Measurements from ENCODE around the gene IBA57.

The IBA57 gene

GRCh38 chr1:228177183-228177475 lies 11.5 kb downstream of the IBA57 start:
- no peak for DNase-seq (ENCODE audit: low spot score)
- TF ChIP-seq CTCF (IDR thresholded peaks at IDR 0.05; ENCODE audit: borderline replicate concordance, control extremely low read depth, extremely low read depth, insufficient read depth, missing control alignments): no peak
- in situ Hi-C loops (cut with MboI; ENCODE audit: low sequenced_read_pairs, unreplicated experiment): no loop called here

GRCh38 chr1:228177721-228178710 lies 12.4 kb downstream of the IBA57 start:
- no peak for TF ChIP-seq CTCF (IDR thresholded peaks at IDR 0.05; ENCODE audit: borderline replicate concordance, control extremely low read depth, extremely low read depth, insufficient read depth, missing control alignments)
- in situ Hi-C loops (cut with MboI; ENCODE audit: low sequenced_read_pairs, unreplicated experiment): no loop called here
- DNase-seq (ENCODE audit: low spot score): no peak

GRCh38 chr1:228178737-228179684 lies 13.4 kb downstream of the IBA57 start:
- DNase-seq (ENCODE audit: low spot score): no peak
- in situ Hi-C loops (cut with MboI; ENCODE audit: low sequenced_read_pairs, unreplicated experiment): no loop called here
- no peak for TF ChIP-seq CTCF (IDR thresholded peaks at IDR 0.05; ENCODE audit: borderline replicate concordance, control extremely low read depth, extremely low read depth, insufficient read depth, missing control alignments)

GRCh38 chr1:228180271-228180958 lies 14.8 kb downstream of the IBA57 start:
- DNase-seq (ENCODE audit: low spot score): no peak
- TF ChIP-seq CTCF (IDR thresholded peaks at IDR 0.05; ENCODE audit: borderline replicate concordance, control extremely low read depth, extremely low read depth, insufficient read depth, missing control alignments): no peak
- in situ Hi-C loops (cut with MboI; ENCODE audit: low sequenced_read_pairs, unreplicated experiment): no loop called here

- in situ Hi-C loops (cut with MboI; ENCODE audit: low sequenced_read_pairs, unreplicated experiment): no loop called here
- no peak for DNase-seq (ENCODE audit: low spot score)
- TF ChIP-seq CTCF (IDR thresholded peaks at IDR 0.05; ENCODE audit: borderline replicate concordance, control extremely low read depth, extremely low read depth, insufficient read depth, missing control alignments): no peak
Observed at GRCh38 chr1:228180959-228181644, 15.5 kb downstream of the IBA57 start.
